Suppressor macrophage (primary cell): Measurements from ENCODE around the gene KCNQ2.

Experiments used
- DNase-seq, 4 experiments: peaks; one replicate each; pipeline ENCODE4 v3.0.0-alpha.2; 2020 to 2022

Gene KCNQ2

DNA sequence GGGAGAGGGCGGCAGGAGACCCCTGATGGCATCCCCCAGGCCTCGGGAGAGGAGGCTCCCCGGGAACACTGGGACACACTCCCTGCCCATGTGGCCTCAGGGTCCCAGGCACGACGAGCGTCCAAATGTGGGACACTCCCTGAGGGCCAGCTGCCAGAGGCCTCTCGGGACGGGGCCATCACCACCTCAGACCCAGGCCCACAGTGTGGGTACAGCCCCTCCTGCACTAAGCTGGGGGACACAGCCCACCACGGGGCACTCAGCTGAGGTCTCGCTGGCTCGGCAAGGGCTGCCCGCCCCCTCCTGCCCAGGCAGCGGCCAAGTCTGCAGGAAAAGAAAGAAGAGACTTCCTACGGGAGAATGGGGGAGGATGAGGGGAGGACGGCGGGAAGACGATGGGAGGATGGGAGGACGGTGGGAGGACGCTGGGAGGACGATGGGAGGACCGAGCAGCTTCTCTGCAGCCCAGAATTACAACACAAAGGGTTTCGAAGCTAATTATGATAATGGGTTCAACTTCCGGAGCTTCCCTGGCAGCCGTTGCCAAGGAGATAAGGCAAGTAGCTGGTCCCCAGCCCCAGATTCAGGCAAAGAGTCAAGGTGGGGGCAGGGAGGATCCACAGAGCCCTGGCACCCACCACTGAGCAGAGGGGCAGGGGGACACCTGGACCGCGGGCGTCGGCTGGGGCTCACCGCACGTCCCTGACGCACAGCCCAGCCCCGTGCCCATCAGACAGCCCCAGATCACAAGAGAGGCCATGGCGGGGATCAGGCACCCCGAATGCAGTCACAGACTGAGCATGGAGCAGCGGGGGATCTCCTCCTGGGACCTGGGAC, 17.5 kb downstream of the KCNQ2 start:
- no peak for DNase-seq

DNA sequence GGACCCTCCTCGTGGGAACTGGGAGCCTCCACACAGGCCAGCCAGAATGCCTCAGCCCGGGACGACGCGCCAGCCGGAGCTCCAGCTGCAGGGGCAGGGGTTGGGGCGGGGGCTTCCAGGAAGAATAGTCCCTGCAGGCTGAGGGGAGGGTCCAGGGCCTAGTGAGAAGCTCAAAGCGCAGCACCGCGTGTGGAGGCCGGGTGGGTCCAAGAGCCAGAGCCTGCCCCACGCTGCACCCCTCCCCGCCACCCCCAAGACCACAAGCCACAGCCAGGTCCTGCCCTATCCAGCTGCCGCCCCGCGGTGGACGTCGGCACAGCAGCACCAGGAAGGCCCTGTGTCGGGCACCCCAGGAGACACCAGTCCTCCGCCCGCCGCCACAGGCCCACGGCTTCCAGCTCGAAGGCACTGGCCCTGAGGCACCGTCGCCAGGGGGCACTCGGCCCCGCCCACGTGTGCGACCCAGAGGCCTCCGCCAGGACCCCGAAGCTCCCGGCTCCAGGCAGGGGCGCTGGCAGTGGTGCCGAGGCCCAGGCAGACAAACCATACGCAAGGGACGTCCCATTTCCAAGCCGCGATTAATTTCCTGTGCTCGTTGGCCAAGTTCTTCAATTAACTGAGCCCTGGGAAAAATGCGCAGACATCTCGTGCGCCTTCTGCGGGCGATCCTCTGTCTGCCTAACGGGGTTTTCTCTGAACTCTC, 19.5 kb downstream of the KCNQ2 start:
- DNase-seq: peak; percentile 7 to 30 (median 24)

DNA sequence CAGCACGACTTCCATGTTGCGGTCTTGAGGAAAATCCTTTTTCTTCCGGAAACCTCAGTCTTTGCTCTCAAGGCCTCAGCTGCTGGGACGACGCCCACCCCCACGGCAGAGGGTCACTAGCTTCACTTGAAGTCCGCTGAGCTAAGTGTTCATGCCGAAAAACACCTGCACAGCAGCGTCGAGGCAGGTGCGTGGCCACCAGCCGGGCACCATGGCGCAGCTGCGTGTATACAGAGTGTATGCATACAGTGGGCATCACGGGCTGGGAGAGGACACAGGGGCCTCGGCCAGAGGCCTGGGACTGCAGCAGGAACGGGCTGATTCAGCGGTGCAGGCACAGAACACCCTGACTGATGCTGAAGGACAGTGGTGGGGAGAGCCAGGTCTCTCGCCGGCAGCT, 20.1 kb downstream of the KCNQ2 start:
- DNase-seq: no peak

- DNase-seq: no peak
Measured at GRCh38 chr20:63451821-63452220, 20.6 kb downstream of the KCNQ2 start.

GRCh38 chr20:63449796-63450730, 22.4 kb downstream of the KCNQ2 start:
- no peak for DNase-seq

GRCh38 chr20:63449025-63449424, 23.4 kb downstream of the KCNQ2 start:
- DNase-seq: no peak

GRCh38 chr20:63448031-63448430, 24.4 kb downstream of the KCNQ2 start:
- no peak for DNase-seq

GRCh38 chr20:63447320-63447719, 25.1 kb downstream of the KCNQ2 start:
- no peak for DNase-seq

DNA sequence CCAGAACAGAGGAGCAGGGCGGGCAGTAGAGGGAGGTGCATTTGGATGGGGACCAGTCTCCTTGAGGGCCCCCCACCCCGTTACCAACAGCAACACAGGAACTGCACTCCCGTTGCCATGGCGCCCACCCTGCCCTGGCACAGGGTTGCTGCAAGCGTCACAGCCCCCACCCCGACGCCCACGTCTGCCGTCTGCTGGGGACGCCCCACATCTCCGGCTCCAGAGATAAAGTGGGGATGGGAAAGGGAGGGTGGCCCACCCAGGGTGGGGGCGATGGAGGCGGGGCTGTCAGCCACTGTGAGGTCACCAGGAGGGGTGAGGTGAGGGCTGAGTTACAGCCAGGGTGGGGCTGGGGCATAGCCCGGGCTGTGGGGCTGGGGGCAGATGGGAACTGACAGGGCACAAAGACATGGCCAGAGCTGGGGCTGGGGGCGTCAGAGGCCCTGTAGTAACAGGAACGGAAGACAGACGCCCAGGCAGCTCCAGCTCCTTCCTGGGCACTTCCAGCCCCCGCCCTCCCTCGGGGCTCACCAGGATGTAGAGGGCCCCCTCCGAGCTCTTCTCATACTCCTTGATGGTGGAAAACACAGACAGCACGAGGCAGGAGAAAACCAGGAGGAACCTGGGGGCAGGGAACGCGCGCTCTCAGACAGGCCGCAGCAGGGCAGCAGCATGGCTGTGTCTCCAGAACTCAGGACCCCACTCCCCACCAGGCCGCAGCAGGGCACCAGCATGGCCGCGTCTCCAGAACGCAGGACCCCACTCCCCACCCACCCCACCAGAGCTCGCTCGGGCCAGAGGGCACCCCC, 26.0 kb downstream of the KCNQ2 start:
- DNase-seq: no peak

DNA sequence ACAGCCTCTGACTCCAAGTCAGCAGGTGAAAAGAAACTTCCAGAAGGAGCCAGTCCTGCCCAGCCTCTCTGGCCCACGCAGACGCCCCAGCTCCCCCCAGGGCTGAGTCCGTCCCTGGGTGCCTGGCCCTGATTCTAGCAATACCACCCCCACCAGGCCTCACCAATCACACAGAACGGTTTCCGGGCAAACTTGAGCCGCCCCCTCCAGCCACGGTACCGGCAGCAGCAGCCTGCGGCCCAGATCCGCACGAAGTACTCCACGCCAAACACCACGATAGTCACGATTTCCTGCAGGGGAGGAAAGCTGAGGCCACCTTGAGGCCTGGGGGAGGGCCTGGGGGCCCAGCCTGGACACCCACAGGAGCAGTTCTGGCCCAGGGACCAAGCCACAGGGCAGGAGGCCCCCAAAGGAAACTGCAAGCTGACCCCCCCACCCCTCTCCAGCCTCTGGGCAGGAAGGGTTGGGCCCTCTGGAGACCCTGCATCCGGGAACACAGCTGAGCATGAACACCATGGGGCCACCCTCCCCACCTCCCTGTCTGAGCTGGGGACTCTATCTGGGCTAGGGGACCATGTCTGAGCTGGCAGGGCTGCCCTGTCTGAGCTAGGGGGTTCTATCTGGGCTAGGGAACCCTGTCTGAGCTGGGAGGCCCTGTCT, 27.2 kb downstream of the KCNQ2 start:
- no peak for DNase-seq

- DNase-seq: no peak
Measured at GRCh38 chr20:63444548-63444947, 27.9 kb downstream of the KCNQ2 start.

GRCh38 chr20:63443606-63444395, 28.7 kb downstream of the KCNQ2 start:
- no peak for DNase-seq

- DNase-seq: peak; percentile 30 to 66 (median 46)
Measured at GRCh38 chr20:63442100-63442493, 30.4 kb downstream of the KCNQ2 start.

DNA sequence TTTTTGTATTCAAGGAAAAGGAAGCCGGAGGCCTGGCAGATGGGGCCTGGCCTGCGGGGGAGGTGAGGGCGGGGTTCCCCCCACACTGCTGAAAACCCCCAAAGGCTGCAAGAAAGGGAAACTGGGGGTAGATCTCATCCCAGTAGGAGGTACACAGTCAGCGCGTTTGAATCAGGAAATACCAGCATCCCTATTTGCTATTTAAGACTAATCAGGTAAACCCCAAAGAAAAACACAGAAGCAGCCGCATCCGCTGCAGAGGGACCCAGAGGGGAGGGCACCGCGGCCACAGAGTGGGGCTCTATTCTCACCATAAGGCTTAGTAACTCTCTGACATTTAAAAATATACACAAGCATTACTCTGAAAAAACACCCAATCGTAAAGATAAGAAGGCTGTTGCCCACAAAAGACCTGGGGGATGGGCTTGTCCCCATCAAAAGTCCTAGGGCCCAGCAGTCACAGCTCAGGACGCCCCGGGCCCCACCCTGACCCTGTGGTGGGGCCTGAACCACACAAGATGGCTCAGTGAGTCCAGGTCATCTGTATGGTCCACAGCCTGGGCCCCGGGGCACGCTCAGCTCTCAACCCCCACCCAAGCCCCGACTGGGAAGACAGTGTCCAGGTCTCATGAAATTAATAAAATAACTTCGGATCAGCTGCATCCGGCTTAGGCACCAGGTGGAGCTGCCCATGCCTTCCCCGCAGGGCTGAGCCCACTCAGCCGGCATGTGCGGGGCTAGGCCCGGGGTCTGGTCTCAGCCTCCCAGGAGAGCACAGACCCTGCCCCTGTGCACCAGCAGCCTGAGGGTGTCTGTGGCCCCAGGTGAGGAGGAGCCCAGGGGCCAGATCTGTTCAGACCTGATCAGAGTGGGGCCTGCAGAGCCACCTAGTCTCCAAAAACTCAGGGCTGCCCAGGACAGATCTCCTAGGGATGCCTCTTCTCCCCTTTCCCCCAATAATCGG, 31.0 kb downstream of the KCNQ2 start:
- peak; percentile 20 to 50 (median 42) for DNase-seq

- DNase-seq: no peak
Measured at GRCh38 chr20:63440366-63440955, 32.0 kb downstream of the KCNQ2 start.

DNA sequence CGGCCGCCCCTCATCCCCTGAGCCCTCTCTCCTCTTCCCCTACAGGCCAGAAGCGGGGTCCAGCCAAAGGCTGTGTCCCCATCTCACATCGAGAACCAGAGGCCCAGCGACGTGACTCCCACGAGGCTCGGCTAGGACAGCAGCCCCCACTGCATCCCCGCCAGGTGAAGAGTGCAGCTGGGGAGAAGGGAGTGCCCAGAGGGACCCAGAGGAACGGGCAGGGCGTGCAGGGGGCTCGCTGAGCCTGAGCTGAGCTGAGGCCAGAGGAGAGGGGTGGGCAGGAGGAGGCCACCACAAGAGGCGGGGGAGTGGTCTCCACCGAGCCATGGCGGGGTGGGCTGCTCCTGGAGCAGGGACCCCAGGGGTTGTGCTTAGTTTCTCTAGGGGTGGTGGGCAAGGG, 32.6 kb downstream of the KCNQ2 start:
- DNase-seq: no peak

DNA sequence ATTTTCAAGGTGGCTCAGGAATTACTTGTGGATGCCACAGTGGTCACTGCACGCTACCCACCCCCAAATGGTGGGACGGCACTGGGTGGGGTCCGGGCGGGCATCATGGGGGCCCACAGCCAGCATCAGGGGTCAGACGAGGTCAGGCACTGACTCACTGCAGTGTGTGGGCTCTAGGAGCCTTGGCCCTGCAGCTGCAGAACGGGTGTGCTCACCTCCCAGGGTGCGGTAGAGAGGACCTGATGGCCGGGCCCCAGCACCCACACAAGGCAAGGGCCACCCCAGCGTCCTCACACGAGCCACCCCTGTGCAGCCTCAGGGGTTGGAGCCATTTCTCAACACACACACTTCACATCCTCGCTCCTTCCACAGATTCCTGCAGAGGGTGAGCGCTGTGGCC, 34.3 kb downstream of the KCNQ2 start:
- no peak for DNase-seq

DNA sequence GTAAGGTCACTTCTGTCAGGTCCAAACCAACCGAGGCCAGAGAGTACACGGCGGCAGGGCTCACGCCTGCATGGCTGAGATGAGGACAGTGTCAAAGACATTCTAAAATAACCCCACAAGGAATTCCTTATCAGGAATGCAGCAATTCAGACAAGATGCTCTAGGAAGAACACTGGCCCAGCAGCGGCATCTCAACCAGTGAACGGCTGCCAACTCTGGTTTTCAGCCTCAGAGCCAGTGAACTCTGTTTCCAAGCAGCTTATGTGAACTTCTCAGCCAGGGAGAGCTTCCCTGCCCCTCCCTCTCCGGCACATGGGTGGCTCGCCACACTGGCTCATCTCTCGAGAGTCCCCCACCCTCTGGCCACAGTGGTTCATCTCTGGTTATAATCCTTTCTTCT, 36.9 kb downstream of the KCNQ2 start:
- no peak for DNase-seq
